Endothelial cell of umbilical vein (primary cell): ENCODE data around the gene RELN. TPM values are rescaled to one million over a fixed set of nuclear protein-coding genes. Genes with fewer than 3 reads are reported as not detected.

ENCODE experiments used
- BruUV-seq: library from RNA; stranded (reverse); fragments of 400-500 nt; replicated peaks from 2 replicates; lab custom pipeline; 2021; lab: Mats Ljungman, UMichigan
- CTCF ChIA-PET: fragments of 300-600, 350-600 bp; sonication (Branson Sonifier 250); formaldehyde crosslinking; loops from one replicate; lab custom pipeline; 2021; ENCODE audit warnings: antibody characterized with exemption, inconsistent platforms; lab: Charles Lee
- POLR2A ChIA-PET: fragments of 300-600, 350-600 bp; sonication (Branson Sonifier 250); formaldehyde crosslinking; loops from one replicate; lab custom pipeline; 2021; ENCODE audit warnings: antibody characterized with exemption, inconsistent platforms; lab: Charles Lee
- DNase-seq: peaks from one replicate; pipeline ENCODE4 v3.0.0-alpha.2; 2011; ENCODE audit warnings: low read depth, low spot score
- FAIRE-seq: peaks from 2 replicates; lab custom pipeline; 2011; peaks lifted over from hg19 to GRCh38; lab: Jason Lieb, UNC
- H2AFZ ChIP-seq: 2 replicates; pipeline ENCODE4 v1.6.0; 2012; ENCODE audit warnings: low read depth, low read length, control low read depth, inconsistent platforms
- H3K27ac ChIP-seq: 2 replicates; pipeline ENCODE4 v1.5.1; 2011; ENCODE audit warnings: low read depth, mild to moderate bottlenecking, control low read depth, low read length, moderate library complexity; ENCODE audit not compliant: insufficient read depth
- H3K27me3 ChIP-seq, 2 experiments: 2 replicates each; pipeline versions ENCODE4 v1.6.0 to v1.6.1; 2011; ENCODE audit warnings: low read length in 2 of 2, mixed read lengths in 1 of 2; ENCODE audit not compliant: control insufficient read depth in 2 of 2, insufficient read depth in 2 of 2
- H3K36me3 ChIP-seq, 2 experiments: 2 replicates in 1 of 2; 3 replicates in 1 of 2; pipeline ENCODE4 v1.5.1; 2011; ENCODE audit warnings: low read length in 2 of 2, mild to moderate bottlenecking in 1 of 2, moderate library complexity in 1 of 2; ENCODE audit not compliant: control insufficient read depth in 2 of 2, insufficient read depth in 2 of 2; ENCODE audit errors: extremely low read depth in 1 of 2
- H3K4me1 ChIP-seq: 3 replicates; pipeline ENCODE4 v1.5.1; 2011; ENCODE audit warnings: mild to moderate bottlenecking, low read length; ENCODE audit not compliant: control insufficient read depth, insufficient read depth; ENCODE audit errors: extremely low read depth
- H3K4me2 ChIP-seq: 2 replicates; pipeline ENCODE4 v1.6.1; 2011; ENCODE audit warnings: low read length, control low read depth, mixed read lengths; ENCODE audit not compliant: insufficient read depth
- H3K4me3 ChIP-seq, 3 experiments: fragments of 200-600 bp in 1 of 3; sonication (generic), shearing (Covaris generic) in 1 of 3; replicated peaks in 1 of 3; 2 replicates each; pipeline ENCODE4 v1.5.1; 2011 to 2016; ENCODE audit warnings: control low read depth in 3 of 3, low read length in 3 of 3, mild to moderate bottlenecking in 2 of 3, inconsistent platforms in 1 of 3, low read depth in 1 of 3, moderate library complexity in 1 of 3; ENCODE audit not compliant: insufficient read depth in 1 of 3
- H3K79me2 ChIP-seq: 2 replicates; pipeline ENCODE4 v1.6.0; 2012; ENCODE audit warnings: low read length, inconsistent platforms; ENCODE audit not compliant: control insufficient read depth, insufficient read depth
- H3K9ac ChIP-seq: replicated peaks from 2 replicates; pipeline ENCODE3; 2011; ENCODE audit warnings: low read length, control low read depth; ENCODE audit not compliant: insufficient read depth; ENCODE audit errors: extremely low read depth
- H3K9me1 ChIP-seq: replicated peaks from 3 replicates; pipeline ENCODE4 v1.6.0; 2011; ENCODE audit warnings: mild to moderate bottlenecking, low read length; ENCODE audit not compliant: control insufficient read depth, insufficient read depth; ENCODE audit errors: extremely low read depth
- H3K9me3 ChIP-seq: replicated peaks from 2 replicates; pipeline ENCODE4 v1.5.1; 2012; ENCODE audit warnings: low read length, inconsistent platforms; ENCODE audit not compliant: control insufficient read depth, insufficient read depth
- H4K20me1 ChIP-seq: replicated peaks from 2 replicates; pipeline ENCODE3; 2011; ENCODE audit warnings: mild to moderate bottlenecking, low read length; ENCODE audit not compliant: control insufficient read depth, insufficient read depth; ENCODE audit errors: extremely low read depth
- EZH2 ChIP-seq: IDR thresholded peaks from 2 replicates; pipeline ENCODE4 v1.6.1; 2012; ENCODE audit warnings: borderline replicate concordance, low read depth, mild to moderate bottlenecking, moderate library complexity, low read length, inconsistent platforms; ENCODE audit not compliant: severe bottlenecking
- FOS ChIP-seq: IDR thresholded peaks from 2 replicates; pipeline ENCODE4 v1.6.1; 2011; ENCODE audit warnings: mild to moderate bottlenecking, low read length, moderate library complexity, borderline replicate concordance; ENCODE audit not compliant: insufficient read depth
- GATA2 ChIP-seq: IDR thresholded peaks from 2 replicates; pipeline ENCODE4 v1.7.0; 2011; ENCODE audit warnings: low read depth, mild to moderate bottlenecking, moderate library complexity, mixed read lengths, low read length; ENCODE audit not compliant: insufficient read length, insufficient read depth
- JUN ChIP-seq: IDR thresholded peaks from 2 replicates; pipeline ENCODE4 v1.6.1; 2011; ENCODE audit warnings: borderline replicate concordance, low read depth; ENCODE audit not compliant: insufficient read length, insufficient read depth
- MYC ChIP-seq: IDR thresholded peaks from one replicate; pipeline ENCODE4 v1.6.1; 2011; ENCODE audit warnings: mild to moderate bottlenecking, low read depth, low read length
- POLR2A ChIP-seq: IDR thresholded peaks from 2 replicates; pipeline ENCODE4 v1.6.1; 2012; ENCODE audit warnings: low read depth, mild to moderate bottlenecking, control low read depth, low read length
- POLR2AphosphoS5 ChIP-seq: IDR thresholded peaks from 2 replicates; pipeline ENCODE4 v1.6.1; 2012; ENCODE audit warnings: low read depth, mild to moderate bottlenecking, control low read depth, low read length, moderate library complexity; ENCODE audit not compliant: insufficient read depth
- dilution Hi-C: fragments of 300-500 bp; cut with MboI; formaldehyde crosslinking; loops from one replicate; pipeline ENCODE4 v1.15.0; 2019; ENCODE audit warnings: low sequenced_read_pairs; ENCODE audit not compliant: extremely low pct_ligation_motif_present
- intact Hi-C: fragments of 100-400 bp; cut with micrococcal nuclease; formaldehyde crosslinking; loops from one replicate; pipeline ENCODE4 v1.10.0; 2022
- polyA plus RNA-seq, 4 experiments: library from polyadenylated mRNA; depleted of rRNA in 3 of 4; stranded (reverse) in 3 of 4; unstranded in 1 of 4; fragments of >200 nt; gene quantifications; 2 replicates each; pipeline versions ENCODE4 v1.2.1 to v1.2.3, GENCODE V29; 2011 to 2012; ENCODE audit warnings: missing spikeins in 1 of 4
- total RNA-seq: library from RNA; stranded (reverse); gene quantifications from 2 replicates; pipeline ENCODE4 v1.2.3, GENCODE V29; 2021
- TF ChIP-seq, protein P1 (sequence below): IDR thresholded peaks from 2 replicates; pipeline ENCODE4 v1.6.1; 2011; ENCODE audit not compliant: insufficient read depth, insufficient read length
- TF ChIP-seq, protein P2 (sequence below), 2 donors: IDR thresholded peaks; 1 replicate in 1 of 2; 2 replicates in 1 of 2; pipeline ENCODE4 v1.5.1; 2011; ENCODE audit warnings: low read length in 2 of 2, mild to moderate bottlenecking in 2 of 2, moderate library complexity in 2 of 2, control low read depth in 1 of 2, inconsistent platforms in 1 of 2, low read depth in 1 of 2; ENCODE audit not compliant: insufficient read depth in 1 of 2; ENCODE audit errors: extremely low read depth in 1 of 2

Gene RELN
- total and polyA plus RNA-seq, 2 donors (not counting 3 experiments of a cell fraction or from before 2014, with no cell fraction given), result 0.15 to 0.22 TPM

DNA sequence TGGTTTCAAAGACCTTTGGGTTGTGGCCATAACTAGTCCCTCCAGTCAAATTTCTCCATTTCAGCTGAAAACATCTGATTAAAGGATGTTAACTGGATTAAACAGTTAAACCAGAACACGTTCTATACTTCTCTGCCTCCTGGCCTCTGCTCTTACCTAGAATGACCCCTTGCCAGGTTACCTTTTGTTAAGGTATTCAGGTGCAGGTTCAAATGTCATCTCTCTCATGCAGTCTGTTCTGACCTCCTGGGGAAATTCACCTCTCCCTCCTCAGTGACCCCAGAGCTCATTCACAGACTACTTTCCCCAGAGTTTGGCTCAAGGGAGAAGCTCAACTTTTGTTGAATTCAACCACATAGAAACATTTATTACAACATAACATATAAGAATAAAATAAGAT is 67.8 kb downstream of the RELN start:
- Histone ChIP-seq H4K20me1 (no peaks in the 10 kb centered on the region), H3K27me3 (peaks cover 2 to 8% of the 10 kb centered on the region in 2 experiments), H3K36me3 (no peaks in the 10 kb centered on the region), H3K9ac (no peak overlapping the region), H3K4me2 (no peak overlapping the region), H3K4me1 (no peaks in the 10 kb centered on the region), H2AFZ (no peak overlapping the region), H3K9me3 (no peaks in the 10 kb centered on the region), H3K27ac (no peak overlapping the region), H3K79me2 (no peaks in the 10 kb centered on the region), H3K4me3 (no peak overlapping the region), H3K9me1 (no peaks in the 10 kb centered on the region)
- no peak for TF ChIP-seq JUN
- TF ChIP-seq FOS, result no peak
- TF ChIP-seq, protein P1, sequence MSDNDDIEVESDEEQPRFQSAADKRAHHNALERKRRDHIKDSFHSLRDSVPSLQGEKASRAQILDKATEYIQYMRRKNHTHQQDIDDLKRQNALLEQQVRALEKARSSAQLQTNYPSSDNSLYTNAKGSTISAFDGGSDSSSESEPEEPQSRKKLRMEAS, result no peak
- TF ChIP-seq MYC, result no peak
- TF ChIP-seq EZH2, result no peak
- no peak for TF ChIP-seq POLR2AphosphoS5
- TF ChIP-seq POLR2A, result no peak
- no peak for TF ChIP-seq GATA2
- TF ChIP-seq, protein P2, sequence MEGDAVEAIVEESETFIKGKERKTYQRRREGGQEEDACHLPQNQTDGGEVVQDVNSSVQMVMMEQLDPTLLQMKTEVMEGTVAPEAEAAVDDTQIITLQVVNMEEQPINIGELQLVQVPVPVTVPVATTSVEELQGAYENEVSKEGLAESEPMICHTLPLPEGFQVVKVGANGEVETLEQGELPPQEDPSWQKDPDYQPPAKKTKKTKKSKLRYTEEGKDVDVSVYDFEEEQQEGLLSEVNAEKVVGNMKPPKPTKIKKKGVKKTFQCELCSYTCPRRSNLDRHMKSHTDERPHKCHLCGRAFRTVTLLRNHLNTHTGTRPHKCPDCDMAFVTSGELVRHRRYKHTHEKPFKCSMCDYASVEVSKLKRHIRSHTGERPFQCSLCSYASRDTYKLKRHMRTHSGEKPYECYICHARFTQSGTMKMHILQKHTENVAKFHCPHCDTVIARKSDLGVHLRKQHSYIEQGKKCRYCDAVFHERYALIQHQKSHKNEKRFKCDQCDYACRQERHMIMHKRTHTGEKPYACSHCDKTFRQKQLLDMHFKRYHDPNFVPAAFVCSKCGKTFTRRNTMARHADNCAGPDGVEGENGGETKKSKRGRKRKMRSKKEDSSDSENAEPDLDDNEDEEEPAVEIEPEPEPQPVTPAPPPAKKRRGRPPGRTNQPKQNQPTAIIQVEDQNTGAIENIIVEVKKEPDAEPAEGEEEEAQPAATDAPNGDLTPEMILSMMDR (IDR thresholded peaks at IDR 0.05; ENCODE audit: extremely low read depth in 1 of 2, insufficient read depth in 1 of 2, low read depth in 1 of 2, low read length in 2 of 2), result no peak
- FAIRE-seq (no peak), DNase-seq (no peak)
- no TSS peak for BruUV-seq
- intact Hi-C loops (no loop called here), dilution Hi-C loops (no loop called here)
- CTCF ChIA-PET, result no interaction called here
- POLR2A ChIA-PET, result no interaction called here
